HG03469 (cell line): Measurements from ENCODE around the gene POU6F2.
"Not testable (repeated sequence)": the region's sequence is repeated elsewhere in the genome, so short reads cannot be mapped to it uniquely, and the experiment has no call there.

Experiments
- ATAC-seq: cut with Tn5 transposase; IDR thresholded peaks from one replicate; pipeline ENCODE4 v1.9.1; 2021; ENCODE audit warnings: mild to moderate bottlenecking, moderate library complexity, moderate number of reproducible peaks; ENCODE audit not compliant: unreplicated experiment

POU6F2 gene

DNA sequence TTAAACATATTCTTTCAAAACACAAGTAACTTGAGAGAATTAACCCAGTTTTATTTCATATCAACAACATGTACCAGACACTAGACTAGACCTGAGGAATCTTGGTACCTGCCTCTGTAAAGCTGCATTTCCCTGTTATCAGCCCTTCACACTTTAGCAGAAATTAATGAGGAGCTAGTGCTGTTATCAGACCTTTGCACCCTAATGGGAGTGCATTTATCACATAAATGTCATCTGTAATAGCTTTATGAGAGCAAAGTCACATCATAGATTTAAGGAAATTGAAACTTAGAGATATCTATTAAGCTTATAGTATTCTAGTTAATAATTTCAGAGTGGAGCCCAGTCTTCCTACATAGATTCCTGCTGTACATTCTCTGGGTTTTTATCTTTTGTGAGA, 318.1 kb downstream of the POU6F2 start:
- ATAC-seq, result no peak

DNA sequence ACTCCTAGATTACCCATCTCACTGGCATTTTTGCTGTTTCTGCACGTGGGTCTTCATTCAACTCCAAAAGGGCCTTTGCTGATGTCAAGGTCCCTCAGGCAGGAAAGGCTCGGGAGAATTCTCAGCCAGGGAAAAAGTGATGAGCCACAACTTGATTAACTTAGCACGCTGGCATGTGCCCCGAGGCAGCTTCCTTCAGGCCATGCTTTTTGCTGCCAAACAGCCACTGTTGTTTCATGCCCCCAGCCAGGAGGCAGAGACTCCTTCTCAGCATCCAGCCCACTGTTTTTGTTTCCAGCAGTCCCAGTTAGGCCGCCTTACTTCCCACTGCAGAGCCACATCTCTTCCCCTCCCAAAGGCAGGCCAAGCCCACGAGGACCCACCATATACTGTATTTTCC, 322.0 kb downstream of the POU6F2 start:
- ATAC-seq, result no peak

DNA sequence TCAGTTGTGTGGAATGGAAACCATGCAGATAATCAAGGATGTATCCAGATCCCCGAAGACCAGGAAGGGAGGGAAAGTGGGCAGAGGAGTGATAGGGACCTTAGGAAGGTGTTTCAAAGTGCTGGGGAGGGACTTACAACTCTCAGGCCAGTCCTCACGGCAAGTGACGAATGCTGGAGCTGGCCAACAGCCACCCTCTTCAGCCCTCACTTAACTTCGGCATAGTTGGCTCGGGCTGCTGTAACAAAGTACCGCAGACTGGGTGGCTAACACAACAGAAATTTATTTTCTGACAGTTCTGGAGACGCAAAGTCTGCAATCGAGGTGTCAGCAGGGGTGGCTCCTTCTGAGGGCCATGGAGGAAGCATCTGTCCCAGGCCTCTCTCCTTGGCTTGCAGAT, 322.6 kb downstream of the POU6F2 start:
- ATAC-seq, result no peak

- ATAC-seq, result no peak
These were observed 323.8 kb downstream of the POU6F2 start for GRCh38 chr7:39301543-39301942.

DNA sequence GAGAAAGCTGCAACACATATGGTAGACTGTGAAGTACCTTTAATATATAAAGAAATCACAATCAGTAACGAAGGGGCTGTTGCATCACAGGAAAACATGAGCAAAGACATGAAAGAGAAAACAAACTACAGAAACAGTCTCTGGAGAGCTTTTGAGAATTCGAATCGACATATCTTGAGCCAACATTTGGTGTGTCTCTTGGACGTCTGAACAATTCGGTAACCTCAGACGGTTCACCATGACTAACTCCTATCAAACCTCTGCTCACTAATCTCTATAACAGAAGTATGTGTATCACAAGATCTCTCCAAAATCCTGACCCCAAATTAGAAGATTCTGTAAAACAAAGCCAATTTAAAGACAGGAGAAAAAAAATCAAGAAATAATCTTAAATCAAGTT, 326.5 kb downstream of the POU6F2 start:
- no peak for ATAC-seq

- no peak for ATAC-seq
These were observed 327.1 kb downstream of the POU6F2 start for GRCh38 chr7:39304668-39305405.

DNA sequence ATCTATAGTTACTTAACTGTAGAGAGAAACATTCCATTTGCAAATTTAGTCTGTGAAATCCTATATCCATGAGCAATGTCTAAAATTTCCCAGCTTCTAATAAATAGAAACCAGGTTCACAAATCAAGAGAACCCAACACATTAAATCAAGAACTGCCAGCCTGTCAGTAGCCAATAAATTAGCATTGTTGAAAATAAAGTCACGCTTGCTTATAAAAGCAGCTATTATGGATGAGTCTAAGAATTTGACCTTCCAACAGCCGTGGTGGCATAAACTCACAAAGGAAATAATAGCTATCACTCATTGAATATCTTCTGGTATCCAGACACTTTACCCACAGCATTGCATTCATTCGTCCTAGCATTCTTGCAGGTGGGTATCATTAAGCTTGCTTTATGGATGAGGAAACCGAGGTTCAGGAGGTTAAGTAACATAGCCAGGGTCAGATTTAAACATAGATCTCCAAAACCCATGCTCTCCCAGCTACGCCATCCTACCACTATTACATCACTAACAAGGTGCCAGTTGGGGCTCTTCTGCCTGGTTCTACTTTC, 328.4 kb downstream of the POU6F2 start:
- no peak for ATAC-seq

GRCh38 chr7:39310699-39311098, 333.0 kb downstream of the POU6F2 start:
- no peak for ATAC-seq

GRCh38 chr7:39312254-39312989, 334.7 kb downstream of the POU6F2 start:
- no peak for ATAC-seq

DNA sequence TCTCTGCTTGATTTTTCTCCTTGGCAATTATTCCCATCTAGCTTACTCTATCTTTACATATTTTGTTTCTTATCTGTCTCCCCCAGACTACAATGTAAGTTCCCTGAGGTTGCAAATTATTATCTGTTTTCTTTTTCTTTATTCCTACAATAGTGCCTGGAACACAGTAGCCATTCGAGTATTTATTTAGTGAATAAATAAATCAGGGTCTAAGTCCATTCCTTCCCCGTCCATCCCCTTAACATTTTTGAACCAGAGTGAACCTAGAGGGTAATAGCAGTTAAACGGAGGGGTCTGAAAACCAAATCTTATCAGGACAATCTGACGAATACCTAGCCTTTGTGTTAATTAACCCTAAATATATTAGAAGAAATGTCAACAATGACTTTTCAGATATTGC, 335.7 kb downstream of the POU6F2 start:
- ATAC-seq, result no peak

GRCh38 chr7:39313974-39314373, 336.3 kb downstream of the POU6F2 start:
- ATAC-seq, result no peak

GRCh38 chr7:39317107-39317506, 339.4 kb downstream of the POU6F2 start:
- no peak for ATAC-seq

DNA sequence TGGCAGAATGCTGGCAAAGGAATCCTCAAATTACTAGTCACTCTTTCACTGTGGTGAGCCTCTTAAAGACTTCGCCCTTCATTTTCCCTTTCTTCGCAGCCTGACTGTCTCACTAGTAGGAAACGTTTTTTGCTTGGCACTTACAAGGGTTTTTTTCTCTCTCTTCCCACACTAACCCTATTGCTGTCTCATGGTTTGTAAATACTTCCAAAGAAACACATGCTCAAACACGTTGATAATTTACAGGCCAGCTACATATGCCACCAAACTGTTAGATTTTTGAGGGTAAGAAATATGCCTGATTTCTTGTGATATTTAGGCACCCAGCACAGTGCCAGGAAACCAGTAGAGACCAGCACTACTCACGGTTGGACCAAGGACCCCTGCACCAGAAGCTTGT, 340.2 kb downstream of the POU6F2 start:
- no peak for ATAC-seq

DNA sequence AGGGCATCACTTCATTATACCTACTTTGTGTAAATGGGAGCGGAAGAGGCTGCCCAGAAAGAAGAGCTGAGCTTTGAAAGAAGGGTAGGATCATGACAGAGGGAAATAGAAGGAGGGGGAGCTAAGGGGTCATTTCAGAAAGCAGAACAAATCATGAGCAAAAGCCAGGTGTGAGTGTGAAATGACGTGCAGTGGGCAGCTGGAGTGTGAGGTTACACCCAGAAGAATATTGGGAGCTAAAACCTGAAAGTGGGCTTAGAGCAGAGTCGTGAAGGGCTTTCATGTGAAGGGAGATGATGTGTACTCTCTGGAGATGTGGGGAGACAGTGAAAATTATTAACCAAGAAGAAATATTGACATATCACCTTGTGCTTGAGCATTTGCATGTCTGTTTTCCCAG, 343.5 kb downstream of the POU6F2 start:
- no peak for ATAC-seq

DNA sequence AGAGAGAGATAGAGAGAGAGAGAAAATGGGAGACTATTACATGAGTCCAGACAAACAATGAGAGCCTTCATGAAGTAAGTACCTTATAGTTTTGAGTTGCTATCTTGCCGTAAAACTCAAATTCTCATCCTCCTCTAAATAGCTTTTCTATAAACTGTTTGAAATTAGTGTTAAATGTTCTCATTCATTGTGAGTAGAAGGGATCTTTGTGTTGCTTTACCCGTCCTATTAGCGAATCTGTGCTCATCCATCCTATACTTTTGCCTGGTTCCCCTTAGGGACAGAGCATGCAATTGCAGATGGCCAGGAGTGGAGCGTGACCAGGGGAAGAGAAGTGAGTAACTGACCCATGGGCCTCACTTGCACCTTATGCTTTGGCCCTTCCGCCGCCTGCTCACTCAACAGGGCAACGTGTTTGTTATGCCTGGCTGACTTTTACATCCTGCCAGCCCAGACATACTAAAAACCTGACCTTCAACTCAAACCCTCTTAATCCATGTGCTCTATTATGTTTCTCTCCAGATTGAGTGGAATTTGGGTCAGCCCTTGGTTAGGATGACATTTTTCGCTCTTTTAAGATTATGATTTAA, 344.3 kb downstream of the POU6F2 start:
- ATAC-seq, result no peak

GRCh38 chr7:39324139-39324760, 346.5 kb downstream of the POU6F2 start:
- no peak for ATAC-seq

GRCh38 chr7:39331607-39332006, 353.9 kb downstream of the POU6F2 start:
- ATAC-seq, result not testable (repeated sequence)

DNA sequence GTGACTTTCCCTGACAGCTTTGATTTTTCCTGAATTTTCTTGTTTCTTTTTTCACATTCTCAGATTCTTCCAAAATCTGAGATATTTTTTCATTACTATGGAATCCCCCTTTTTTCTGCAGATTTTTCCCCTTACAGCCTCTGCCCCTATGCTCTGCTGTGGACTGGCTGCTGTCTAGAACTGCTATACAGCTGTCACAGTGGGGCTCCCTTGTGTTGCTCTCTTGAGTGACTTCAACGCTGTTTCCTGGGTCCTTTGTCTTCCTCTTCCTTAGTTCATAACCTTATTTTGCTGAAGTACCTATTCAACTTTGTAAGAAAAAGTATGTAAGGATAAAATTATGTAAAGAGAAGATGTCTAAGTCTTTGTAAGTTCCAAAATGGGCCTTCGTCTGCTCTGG, 354.4 kb downstream of the POU6F2 start:
- no peak for ATAC-seq

- no peak for ATAC-seq
These were observed 356.0 kb downstream of the POU6F2 start for GRCh38 chr7:39333701-39334100.

GRCh38 chr7:39336442-39336841, 358.7 kb downstream of the POU6F2 start:
- ATAC-seq, result no peak

DNA sequence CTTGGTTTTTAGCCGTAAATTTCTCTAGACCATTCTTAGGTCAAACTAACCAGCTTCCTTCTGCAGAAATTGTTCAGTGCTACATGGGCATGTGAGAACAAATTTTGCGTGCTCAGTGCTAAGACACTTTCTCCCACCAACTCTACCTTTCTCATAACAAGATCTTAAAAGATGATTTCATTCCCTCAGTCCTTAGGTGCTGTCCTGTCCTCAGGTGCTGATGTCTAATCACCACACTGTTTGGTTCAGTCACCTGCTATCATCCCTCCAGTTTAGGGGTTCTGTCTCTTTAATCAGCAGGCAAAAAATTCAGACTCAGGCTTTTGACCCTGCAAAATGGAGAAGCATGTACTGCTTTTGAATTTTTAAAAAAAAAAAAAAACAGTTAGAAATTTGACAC, 361.0 kb downstream of the POU6F2 start:
- no peak for ATAC-seq
